ENCODE data around the gene NTM. TPM values are rescaled to one million over a fixed set of nuclear protein-coding genes. Genes with fewer than 3 reads are reported as not detected.

NTM gene
- total RNA-seq, 1 donor: 52.2 TPM

DNA sequence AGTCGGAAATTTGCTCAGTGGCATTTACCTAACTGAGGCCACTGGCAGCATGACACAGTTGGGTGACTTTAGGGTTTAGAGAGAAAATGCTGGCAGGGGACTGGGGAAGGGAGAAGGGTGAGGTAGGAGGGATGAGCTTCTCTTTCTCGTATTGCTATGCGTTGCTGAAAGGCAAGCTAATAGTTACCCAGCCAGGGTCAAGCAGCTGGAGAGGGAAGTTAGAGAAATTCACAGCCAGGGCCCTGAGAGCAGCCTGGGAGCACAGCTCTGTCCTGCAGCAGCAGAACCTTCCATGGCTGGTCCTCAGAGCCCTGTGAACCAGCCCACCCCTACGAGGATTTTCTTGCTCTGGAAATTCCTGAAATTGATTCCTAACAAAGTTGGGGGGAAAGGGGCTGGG, 679.6 kb downstream of the NTM start:
- TF ChIP-seq, protein P1, sequence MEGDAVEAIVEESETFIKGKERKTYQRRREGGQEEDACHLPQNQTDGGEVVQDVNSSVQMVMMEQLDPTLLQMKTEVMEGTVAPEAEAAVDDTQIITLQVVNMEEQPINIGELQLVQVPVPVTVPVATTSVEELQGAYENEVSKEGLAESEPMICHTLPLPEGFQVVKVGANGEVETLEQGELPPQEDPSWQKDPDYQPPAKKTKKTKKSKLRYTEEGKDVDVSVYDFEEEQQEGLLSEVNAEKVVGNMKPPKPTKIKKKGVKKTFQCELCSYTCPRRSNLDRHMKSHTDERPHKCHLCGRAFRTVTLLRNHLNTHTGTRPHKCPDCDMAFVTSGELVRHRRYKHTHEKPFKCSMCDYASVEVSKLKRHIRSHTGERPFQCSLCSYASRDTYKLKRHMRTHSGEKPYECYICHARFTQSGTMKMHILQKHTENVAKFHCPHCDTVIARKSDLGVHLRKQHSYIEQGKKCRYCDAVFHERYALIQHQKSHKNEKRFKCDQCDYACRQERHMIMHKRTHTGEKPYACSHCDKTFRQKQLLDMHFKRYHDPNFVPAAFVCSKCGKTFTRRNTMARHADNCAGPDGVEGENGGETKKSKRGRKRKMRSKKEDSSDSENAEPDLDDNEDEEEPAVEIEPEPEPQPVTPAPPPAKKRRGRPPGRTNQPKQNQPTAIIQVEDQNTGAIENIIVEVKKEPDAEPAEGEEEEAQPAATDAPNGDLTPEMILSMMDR (IDR thresholded peaks at IDR 0.05; ENCODE audit: insufficient read depth, low read length): no peak
- no peak overlapping the region for H3K4me3 ChIP-seq (ENCODE audit: low read depth, low read length)
- no peak for DNase-seq (ENCODE audit: low read depth)

DNA sequence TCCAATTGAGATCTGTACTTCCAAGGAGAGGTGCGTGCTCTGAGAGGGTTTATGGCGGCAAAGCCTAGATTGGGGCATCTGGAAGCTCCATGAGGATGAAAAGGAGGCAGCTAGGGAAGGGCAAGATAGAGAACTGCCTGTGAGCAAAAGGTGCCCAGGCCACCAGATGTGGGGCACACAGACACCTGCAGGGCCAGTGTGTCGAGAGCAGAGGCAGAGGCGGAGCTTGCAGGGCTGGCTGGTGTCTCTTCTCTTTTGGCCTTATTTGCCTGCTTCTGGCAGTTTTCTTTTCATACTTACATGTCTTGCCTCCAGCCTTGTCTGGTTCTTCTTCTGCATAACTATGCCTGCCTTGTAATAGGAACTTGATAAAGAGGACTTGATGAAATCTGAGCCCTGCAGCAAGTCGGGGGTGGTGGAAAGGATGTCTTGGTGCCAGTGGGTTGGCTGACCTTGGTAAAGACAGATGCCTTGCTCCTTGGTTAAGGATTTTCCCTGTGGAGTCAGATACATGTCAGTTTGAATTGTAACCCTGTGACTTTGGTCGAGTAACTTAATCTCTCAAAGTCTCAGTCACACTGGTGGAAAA, 680.3 kb downstream of the NTM start:
- TF ChIP-seq, protein P1 (IDR thresholded peaks at IDR 0.05; ENCODE audit: insufficient read depth, low read length): no peak
- no peak overlapping the region for H3K4me3 ChIP-seq (ENCODE audit: low read depth, low read length)
- DNase-seq (ENCODE audit: low read depth): no peak

DNA sequence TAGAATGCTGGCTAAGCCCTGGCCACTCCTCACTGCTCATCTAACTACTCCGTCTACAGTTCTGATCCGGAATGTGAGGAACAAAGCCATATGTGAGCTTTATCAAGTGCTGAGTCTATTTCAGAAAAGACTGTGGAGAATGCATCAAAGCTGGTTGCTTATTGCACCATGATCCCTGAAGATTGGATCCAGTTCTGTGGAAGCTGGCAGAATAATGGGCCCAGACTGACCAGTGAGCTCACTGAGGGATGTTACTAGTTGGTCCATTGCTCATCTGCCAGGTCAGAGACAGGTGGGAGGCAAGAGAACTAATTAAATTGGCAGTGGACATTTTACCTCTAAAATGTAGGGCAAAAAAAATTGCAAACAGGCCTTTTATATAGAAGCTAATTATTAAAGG, 681.3 kb downstream of the NTM start:
- DNase-seq (ENCODE audit: low read depth): peak; percentile 38
- TF ChIP-seq, protein P1 (IDR thresholded peaks at IDR 0.05; ENCODE audit: insufficient read depth, low read length): no peak
- no peak overlapping the region for H3K4me3 ChIP-seq (ENCODE audit: low read depth, low read length)

DNA sequence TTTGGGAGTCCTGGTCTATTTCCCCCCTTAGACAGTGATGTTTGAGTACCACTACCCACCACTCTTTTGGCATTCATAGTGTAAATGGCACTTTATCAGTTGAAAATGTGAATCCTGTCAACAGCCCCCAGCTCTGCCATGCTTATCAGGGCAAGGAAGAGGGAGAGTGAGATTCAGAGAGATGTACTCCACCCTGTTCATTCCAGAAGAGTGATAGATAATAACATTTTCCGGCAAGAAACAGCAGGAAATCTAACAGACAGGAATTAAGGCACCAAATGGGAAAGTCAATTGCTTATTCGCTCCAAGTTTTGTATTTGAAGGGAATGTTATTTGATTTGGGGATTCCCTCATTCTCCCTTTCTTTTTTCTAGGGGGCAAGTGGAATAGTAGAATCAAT, 681.9 kb downstream of the NTM start:
- TF ChIP-seq, protein P1 (IDR thresholded peaks at IDR 0.05; ENCODE audit: insufficient read depth, low read length): no peak
- no peak overlapping the region for H3K4me3 ChIP-seq (ENCODE audit: low read depth, low read length)

DNA sequence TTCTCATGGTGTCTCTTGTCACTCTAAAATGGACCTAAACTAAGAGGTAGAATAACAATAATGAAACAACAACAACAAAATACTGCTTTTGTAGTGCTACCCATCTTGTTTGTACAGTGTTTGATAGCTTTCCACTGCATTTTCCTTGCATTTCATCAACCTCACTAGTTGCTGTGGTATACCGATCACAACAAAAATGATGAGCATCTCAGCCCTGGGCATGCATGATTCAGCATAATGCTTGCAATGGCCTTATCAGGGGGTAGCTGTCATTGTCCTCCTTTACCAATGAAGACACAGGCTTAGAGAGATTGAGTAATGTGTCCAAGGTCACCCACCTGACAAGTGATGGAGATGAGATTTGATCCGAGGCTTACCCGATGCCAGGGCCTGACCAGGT, 682.5 kb downstream of the NTM start:
- no peak for DNase-seq (ENCODE audit: low read depth)
- no peak overlapping the region for H3K4me3 ChIP-seq (ENCODE audit: low read depth, low read length)
- TF ChIP-seq, protein P1 (IDR thresholded peaks at IDR 0.05; ENCODE audit: insufficient read depth, low read length): no peak

More for the DNA sequence above, 681.9 kb downstream of the NTM start:
- DNase-seq (ENCODE audit: low read depth): no peak

DNA sequence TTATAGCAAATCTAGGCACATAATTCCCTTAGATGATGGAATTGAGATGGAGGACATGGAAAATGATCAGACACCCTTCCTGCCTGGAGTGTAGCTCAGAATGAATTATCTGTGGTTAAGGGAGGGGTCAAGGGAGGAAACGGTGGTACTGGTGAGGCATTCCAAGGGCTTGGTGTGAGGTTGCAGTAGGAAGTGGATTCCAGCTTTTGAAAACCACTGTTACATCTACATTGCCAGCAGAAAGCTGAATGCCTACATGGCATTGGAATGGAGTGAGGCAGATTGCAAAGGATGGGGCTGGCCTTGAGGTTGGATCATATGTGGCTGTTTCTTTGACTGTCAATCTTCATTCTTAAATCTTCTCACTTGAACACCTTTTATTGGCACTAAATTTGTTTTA, 684.4 kb downstream of the NTM start:
- TF ChIP-seq, protein P1 (IDR thresholded peaks at IDR 0.05; ENCODE audit: insufficient read depth, low read length): no peak
- DNase-seq (ENCODE audit: low read depth): peak; percentile 85
- H3K4me3 ChIP-seq (ENCODE audit: low read depth, low read length): no peak overlapping the region

DNA sequence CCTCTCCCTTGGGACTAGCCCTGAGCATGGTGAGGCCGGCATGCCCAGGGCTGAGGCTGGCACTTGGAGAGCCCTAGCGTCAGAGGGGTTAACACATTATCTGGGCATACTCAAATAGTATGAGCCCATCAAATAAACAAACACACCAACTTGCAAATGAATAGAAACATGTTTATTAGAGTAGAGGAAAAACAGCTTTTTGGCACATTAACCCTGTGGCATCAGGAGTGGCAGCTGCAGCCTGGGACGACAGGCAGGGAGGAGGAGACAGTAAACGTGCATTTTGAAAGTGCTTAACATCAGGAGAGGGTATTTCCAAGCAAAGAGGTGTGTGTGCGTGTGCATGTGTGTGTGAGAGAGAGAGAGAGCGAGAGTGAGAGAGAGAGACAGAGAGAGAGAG, 684.9 kb downstream of the NTM start:
- TF ChIP-seq, protein P1 (IDR thresholded peaks at IDR 0.05; ENCODE audit: insufficient read depth, low read length): no peak
- no peak for DNase-seq (ENCODE audit: low read depth)
- no peak overlapping the region for H3K4me3 ChIP-seq (ENCODE audit: low read depth, low read length)

Data from fibroblast of the aortic adventitia (primary cell).